ENCODE measurements around the gene ATG13.

The ATG13 gene

DNA sequence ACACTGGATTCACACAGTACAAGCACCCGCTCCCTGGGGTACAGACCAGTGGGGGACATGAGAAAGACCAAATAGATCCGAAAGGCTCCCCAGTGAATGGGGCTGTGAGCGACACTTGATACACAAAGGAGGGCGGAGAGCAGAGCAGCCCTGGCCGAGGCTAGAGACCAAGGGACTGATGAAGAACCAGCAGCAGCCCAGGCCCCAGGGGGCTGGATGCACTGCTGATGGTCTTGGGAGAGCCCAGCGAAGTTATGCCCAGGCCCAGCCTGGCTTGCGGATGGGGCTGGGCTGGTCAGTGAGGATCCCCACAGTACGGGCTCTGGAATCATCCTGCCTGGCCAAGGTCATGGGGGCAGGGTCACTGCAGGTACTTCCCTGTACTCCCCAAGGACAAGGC, 59.8 kb downstream of the ATG13 start:
- TF ChIP-seq, protein P1, sequence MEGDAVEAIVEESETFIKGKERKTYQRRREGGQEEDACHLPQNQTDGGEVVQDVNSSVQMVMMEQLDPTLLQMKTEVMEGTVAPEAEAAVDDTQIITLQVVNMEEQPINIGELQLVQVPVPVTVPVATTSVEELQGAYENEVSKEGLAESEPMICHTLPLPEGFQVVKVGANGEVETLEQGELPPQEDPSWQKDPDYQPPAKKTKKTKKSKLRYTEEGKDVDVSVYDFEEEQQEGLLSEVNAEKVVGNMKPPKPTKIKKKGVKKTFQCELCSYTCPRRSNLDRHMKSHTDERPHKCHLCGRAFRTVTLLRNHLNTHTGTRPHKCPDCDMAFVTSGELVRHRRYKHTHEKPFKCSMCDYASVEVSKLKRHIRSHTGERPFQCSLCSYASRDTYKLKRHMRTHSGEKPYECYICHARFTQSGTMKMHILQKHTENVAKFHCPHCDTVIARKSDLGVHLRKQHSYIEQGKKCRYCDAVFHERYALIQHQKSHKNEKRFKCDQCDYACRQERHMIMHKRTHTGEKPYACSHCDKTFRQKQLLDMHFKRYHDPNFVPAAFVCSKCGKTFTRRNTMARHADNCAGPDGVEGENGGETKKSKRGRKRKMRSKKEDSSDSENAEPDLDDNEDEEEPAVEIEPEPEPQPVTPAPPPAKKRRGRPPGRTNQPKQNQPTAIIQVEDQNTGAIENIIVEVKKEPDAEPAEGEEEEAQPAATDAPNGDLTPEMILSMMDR (IDR thresholded peaks at IDR 0.05), result no peak
- H3K36me3 ChIP-seq (ENCODE audit: control insufficient read depth, insufficient read depth, low read length), result no peaks in the 10 kb centered on the region
- no peak overlapping the region for H3K4me2 ChIP-seq (ENCODE audit: low read length)
- H3K9me3 ChIP-seq (ENCODE audit: control insufficient read depth, low read length), result no peaks in the 10 kb centered on the region
- no peak overlapping the region for H3K27ac ChIP-seq
- H3K4me1 ChIP-seq, result peaks cover 4% of the 10 kb centered on the region
- no peak overlapping the region for H3K9ac ChIP-seq
- no peaks in the 10 kb centered on the region for H3K79me2 ChIP-seq
- H2AFZ ChIP-seq, result no peak overlapping the region
- no peak overlapping the region for H3K4me3 ChIP-seq (ENCODE audit: low read depth, low read length)
- H3K27me3 ChIP-seq (ENCODE audit: control insufficient read depth, insufficient read depth, low read length), result no peaks in the 10 kb centered on the region

DNA sequence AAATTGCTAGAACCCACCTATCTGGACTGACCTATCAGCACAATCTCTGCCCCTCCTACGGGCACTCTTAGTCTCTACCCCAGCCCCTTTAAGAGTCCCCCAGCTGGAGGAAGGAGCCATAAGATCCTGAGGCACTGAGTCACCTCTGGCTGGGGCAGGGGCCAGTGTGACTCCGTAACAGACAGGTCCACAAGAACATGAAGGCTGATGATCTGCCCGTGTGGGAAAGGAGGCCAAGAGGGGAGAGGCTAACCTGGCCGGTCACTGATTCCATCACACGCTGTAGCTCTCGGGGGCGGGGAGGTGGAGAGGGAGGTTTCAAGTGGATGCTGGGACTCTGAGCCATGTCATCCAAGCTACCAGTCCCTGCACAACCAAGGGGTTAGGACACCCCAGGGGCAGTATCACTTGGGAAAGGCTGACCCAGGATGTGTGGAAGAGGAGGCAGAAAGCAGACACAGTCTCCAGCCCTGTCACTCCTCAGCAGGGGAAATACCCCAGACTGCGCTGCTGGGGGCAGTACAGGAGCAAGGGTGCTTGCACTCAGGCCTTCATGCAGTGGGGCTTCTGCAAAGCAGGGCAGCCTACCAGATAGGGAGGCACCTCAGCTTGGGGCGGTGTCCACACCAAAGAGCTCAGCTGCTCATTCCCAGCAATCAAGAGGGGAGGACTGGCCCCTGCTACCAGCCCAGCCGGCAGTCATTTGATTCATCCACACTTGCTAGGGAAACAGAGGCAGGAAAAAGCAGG, 60.8 kb downstream of the ATG13 start:
- H3K79me2 ChIP-seq, result no peaks in the 10 kb centered on the region

DNA sequence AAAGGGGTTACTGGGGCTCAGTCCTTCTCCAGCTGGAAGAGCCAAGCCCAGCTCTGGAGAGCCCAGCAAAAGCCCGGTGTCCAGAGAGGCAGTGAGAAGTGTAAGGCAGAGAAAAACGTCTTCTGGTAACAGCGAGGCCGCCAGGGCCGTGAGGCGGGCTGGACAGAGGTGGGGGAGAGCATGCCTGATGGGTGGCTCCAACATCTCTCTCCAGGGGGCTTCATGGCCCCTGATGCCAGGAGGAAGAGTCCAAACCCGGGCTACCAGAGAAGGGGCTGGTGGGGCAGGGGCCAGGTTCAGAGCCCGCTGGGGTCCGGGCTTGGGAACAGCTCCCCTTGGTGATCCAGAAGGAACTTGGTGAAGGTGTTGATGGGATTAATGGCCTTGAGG, 61.4 kb downstream of the ATG13 start:
- H3K9ac ChIP-seq, result no peak overlapping the region
- H3K27ac ChIP-seq, result no peak overlapping the region
- H3K4me3 ChIP-seq (ENCODE audit: low read depth, low read length), result no peak overlapping the region
- peaks cover 4% of the 10 kb centered on the region for H3K4me1 ChIP-seq
- TF ChIP-seq, protein P1 (IDR thresholded peaks at IDR 0.05), result no peak
- no peaks in the 10 kb centered on the region for H3K36me3 ChIP-seq (ENCODE audit: control insufficient read depth, insufficient read depth, low read length)
- H3K79me2 ChIP-seq, result no peaks in the 10 kb centered on the region
- H2AFZ ChIP-seq, result no peak overlapping the region
- no peaks in the 10 kb centered on the region for H3K9me3 ChIP-seq (ENCODE audit: control insufficient read depth, low read length)
- no peak overlapping the region for H3K4me2 ChIP-seq (ENCODE audit: low read length)
- no peaks in the 10 kb centered on the region for H3K27me3 ChIP-seq (ENCODE audit: control insufficient read depth, insufficient read depth, low read length)

More for the DNA sequence above, 60.8 kb downstream of the ATG13 start:
- no peak overlapping the region for H3K9ac ChIP-seq
- no peak overlapping the region for H3K4me3 ChIP-seq (ENCODE audit: low read depth, low read length)
- H3K27me3 ChIP-seq (ENCODE audit: control insufficient read depth, insufficient read depth, low read length), result no peaks in the 10 kb centered on the region
- no peak overlapping the region for H3K27ac ChIP-seq
- TF ChIP-seq, protein P1 (IDR thresholded peaks at IDR 0.05), result no peak
- no peaks in the 10 kb centered on the region for H3K36me3 ChIP-seq (ENCODE audit: control insufficient read depth, insufficient read depth, low read length)
- no peak overlapping the region for H2AFZ ChIP-seq
- H3K4me1 ChIP-seq, result peaks cover 4% of the 10 kb centered on the region
- no peak overlapping the region for H3K4me2 ChIP-seq (ENCODE audit: low read length)
- no peaks in the 10 kb centered on the region for H3K9me3 ChIP-seq (ENCODE audit: control insufficient read depth, low read length)

DNA sequence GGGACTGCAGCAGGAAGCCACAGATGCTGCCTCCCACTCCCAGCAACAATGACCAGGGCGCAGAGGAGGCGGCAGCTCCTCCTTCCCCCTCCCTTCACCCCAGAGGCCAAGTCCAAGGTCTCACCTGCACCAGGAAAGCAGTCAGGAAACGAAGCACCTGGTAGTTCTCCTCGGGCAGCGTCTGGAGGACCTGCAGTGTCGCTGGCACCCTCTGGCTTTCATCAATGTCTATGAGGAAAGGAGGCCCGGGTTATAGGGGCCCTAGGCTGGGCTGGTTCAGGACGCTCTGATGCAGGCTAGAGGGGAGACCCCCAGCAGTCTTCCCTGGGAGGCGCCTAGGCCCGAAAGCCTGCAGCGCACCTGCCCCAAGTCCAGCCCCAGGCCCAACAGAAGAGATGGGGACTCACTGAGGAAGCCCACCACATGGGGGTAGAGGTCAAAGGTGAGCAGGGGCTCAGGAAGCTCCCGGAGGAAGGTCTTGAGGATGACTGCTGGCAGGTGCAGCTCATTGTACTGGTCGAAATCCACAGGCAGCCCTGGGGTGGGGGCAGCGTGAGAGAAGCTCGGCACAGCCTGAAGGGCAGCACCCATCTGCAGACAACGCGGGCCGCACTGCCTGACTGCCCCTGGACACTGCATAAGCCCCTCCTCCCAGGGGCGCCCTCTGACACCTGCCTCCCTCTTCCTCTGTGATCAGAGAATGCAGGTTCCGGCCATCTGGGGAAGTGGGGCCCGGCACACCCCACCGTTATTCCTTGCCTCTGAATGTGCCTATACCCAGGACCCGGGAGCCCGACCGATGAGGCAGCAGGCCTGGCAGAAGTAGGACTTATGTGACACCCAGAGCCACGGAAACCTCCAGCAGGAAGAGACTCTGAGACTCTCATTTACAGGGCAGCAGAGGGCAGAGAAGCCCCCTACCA, 62.1 kb downstream of the ATG13 start:
- peaks cover 4% of the 10 kb centered on the region for H3K4me1 ChIP-seq
- H3K27ac ChIP-seq, result no peak overlapping the region
- H3K4me2 ChIP-seq (ENCODE audit: low read length), result no peak overlapping the region
- TF ChIP-seq, protein P1 (IDR thresholded peaks at IDR 0.05), result no peak
- H3K9me3 ChIP-seq (ENCODE audit: control insufficient read depth, low read length), result no peaks in the 10 kb centered on the region
- no peak overlapping the region for H3K9ac ChIP-seq
- no peaks in the 10 kb centered on the region for H3K36me3 ChIP-seq (ENCODE audit: control insufficient read depth, insufficient read depth, low read length)
- H3K27me3 ChIP-seq (ENCODE audit: control insufficient read depth, insufficient read depth, low read length), result no peaks in the 10 kb centered on the region
- H3K79me2 ChIP-seq, result no peaks in the 10 kb centered on the region
- no peak overlapping the region for H2AFZ ChIP-seq
- no peak overlapping the region for H3K4me3 ChIP-seq (ENCODE audit: low read depth, low read length)
